ENCODE measurements around the gene FIGN. TPM values are rescaled to one million over a fixed set of nuclear protein-coding genes. Genes with fewer than 3 reads are reported as not detected.

Gene FIGN, protein sequence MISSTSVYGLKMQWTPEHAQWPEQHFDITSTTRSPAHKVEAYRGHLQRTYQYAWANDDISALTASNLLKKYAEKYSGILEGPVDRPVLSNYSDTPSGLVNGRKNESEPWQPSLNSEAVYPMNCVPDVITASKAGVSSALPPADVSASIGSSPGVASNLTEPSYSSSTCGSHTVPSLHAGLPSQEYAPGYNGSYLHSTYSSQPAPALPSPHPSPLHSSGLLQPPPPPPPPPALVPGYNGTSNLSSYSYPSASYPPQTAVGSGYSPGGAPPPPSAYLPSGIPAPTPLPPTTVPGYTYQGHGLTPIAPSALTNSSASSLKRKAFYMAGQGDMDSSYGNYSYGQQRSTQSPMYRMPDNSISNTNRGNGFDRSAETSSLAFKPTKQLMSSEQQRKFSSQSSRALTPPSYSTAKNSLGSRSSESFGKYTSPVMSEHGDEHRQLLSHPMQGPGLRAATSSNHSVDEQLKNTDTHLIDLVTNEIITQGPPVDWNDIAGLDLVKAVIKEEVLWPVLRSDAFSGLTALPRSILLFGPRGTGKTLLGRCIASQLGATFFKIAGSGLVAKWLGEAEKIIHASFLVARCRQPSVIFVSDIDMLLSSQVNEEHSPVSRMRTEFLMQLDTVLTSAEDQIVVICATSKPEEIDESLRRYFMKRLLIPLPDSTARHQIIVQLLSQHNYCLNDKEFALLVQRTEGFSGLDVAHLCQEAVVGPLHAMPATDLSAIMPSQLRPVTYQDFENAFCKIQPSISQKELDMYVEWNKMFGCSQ
- 0.43 and 0.65 TPM in 2 replicates for total RNA-seq

DNA sequence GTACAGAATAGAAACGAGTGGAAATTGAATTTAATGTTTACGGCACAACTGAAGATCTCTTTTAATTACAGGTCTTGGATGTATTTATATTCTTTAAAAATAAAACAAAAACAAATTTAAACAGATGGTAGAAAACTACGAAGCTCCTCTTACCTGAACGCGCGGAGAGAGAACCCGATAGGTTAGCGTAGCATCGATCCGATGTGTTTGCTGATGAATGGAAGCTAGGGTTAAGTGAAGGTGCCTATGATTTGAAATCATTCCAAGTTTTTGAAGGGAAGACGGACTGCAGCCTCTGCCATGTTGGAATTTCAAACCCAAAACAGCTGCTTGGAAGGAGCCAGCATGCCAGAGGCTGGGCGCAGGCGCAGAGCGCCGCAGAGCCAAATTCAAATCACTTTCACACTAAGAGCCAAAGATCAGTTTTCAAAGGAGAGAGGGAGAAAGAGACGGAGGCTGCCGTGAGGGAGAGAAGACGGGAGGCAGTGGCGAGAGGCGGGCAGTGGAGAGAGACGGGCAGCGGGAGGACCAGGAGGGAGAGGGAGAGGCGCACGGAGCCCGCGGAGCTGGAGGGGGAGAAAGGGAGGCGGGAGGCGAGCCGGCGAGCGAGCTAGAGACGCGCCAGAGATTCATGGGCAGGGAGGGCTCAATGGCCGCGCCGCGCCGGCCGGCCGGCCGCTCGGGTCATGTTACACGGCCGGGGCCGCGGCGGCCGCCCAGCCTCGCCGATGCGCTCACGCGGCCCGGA lies at the start of gene FIGN:
FIGN (minus strand) TSS at position 324 of the 748 bp plus-strand sequence. CDS start 1,081 bp downstream, outside the sequence.

